ENCODE results near the gene PRELID1.

GRCh38 chr5:177351392-177352329 lies 48.1 kb downstream of the PRELID1 start, which contains the start of gene LMAN2:
- TF ChIP-seq RCOR1 (IDR thresholded peaks at IDR 0.05; ENCODE audit: low read depth, low read length) (no peak), POLR2A (IDR thresholded peaks at IDR 0.05; ENCODE audit: low read length) (peak; percentile 73), POLR2AphosphoS2 (conservative IDR thresholded peaks at IDR 0.05; ENCODE audit: low read length) (no peak), CTCF (IDR thresholded peaks at IDR 0.05) (no peak), RAD21 (conservative IDR thresholded peaks at IDR 0.05 in 1 of 2, IDR thresholded peaks at IDR 0.05 in 1 of 2) (no peak), RFX5 (IDR thresholded peaks at IDR 0.05) (peak; percentile 18; the same call in 1 of the 2 replicates), BCL3 (IDR thresholded peaks at IDR 0.05) (peak; percentile 77; the same call in 1 of the 3 replicates), EP300 (IDR thresholded peaks at IDR 0.05) (no peak), REST (IDR thresholded peaks at IDR 0.05) (no peak; the same call in 1 of the 2 replicates), MAX (IDR thresholded peaks at IDR 0.05) (peak; percentile 64), MAFK (IDR thresholded peaks at IDR 0.05; ENCODE audit: partially characterized antibody) (no peak), KDM1A (IDR thresholded peaks at IDR 0.05; ENCODE audit: low read depth) (no peak), MYC (IDR thresholded peaks at IDR 0.05; ENCODE audit: borderline replicate concordance, low read length) (peak; percentile 38; the same call in 1 of the 2 replicates), ESRRA (IDR thresholded peaks at IDR 0.05; ENCODE audit: borderline replicate concordance, low read length) (no peak)

Data from A549 (cell line).